Measurements from ENCODE around the gene RBM12.
A peak's percentile ranks its signal among the peaks of the same experiment; 100 is the strongest.

RBM12 gene

DNA sequence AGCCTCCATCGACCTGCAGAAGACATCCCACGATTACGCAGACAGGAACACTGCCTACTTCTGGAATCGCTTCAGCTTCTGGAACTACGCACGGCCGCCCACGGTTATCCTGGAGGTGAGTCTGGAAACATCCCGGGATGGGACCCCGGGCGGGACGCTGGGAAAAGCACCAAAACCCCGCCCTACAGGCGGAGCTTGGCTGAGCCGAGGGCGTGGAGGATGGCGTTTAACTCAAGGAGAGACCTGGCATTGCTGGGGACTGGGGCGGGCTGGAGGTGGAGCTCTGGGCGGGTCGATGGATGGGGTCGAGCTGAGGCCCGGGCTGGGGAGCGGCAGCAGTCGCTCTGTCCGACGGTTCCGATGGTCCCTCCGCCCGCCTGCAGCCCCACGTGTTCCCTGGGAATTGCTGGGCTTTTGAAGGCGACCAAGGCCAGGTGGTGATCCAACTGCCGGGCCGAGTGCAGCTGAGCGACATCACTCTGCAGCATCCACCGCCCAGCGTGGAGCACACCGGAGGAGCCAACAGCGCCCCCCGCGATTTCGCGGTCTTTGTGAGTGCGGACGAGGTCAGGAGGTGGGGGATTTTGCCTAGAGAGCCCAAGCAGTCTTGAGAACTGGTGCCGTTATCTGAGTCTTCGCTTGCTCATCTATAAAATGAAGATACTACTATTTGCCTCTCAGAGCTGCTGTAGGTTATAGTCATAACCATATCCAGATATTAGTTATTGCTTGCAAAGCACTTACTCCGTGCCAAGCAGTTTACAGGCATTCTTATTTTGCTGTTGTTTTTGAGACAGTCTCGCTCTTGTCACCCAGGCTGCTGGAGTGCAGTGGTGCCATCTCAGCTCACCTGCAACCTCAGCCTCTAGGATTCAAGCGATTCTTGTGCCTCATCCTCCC lies 45.3 kb downstream of the RBM12 start:
- CTCF ChIA-PET, result interaction anchor here (0.7 to 2.4 kb wide), 13 partner anchors 8 to 346 kb away, joined by 3 to 7 read pairs (median 3); partner anchors contain the start of genes CPNE1, RBM12 and SCAND1
- POLR2A ChIA-PET, result interaction anchor here (0.9 to 6.1 kb wide), 6 partner anchors 8 to 123 kb away, joined by 3 to 44 read pairs (median 6); partner anchors contain the start of genes CPNE1, RBM12 and RBM39
- peak; percentile 75 for DNase-seq (ENCODE audit: extremely low spot score)
- TF ChIP-seq HDGF (IDR thresholded peaks at IDR 0.05; ENCODE audit: borderline replicate concordance) (peak; percentile 62; the same call in 1 of the 2 replicates), L3MBTL2 (conservative IDR thresholded peaks at IDR 0.05) (peak; percentile 89), SP1 (IDR thresholded peaks at IDR 0.05) (no peak), ARNT (IDR thresholded peaks at IDR 0.05) (peak; percentile 30; the same call in 1 of the 2 replicates)

GRCh38 chr20:35618263-35619131 lies 46.2 kb downstream of the RBM12 start:
- DNase-seq (ENCODE audit: extremely low spot score), result no peak
- POLR2A ChIA-PET, result interaction anchor here (0.5 to 6.1 kb wide), 7 partner anchors 9 to 1278 kb away, joined by 3 to 44 read pairs (median 5); partner anchors contain the start of genes CPNE1, RBM12 and RBM39
- CTCF ChIA-PET, result interaction anchor here (0.7 to 2.4 kb wide), 11 partner anchors 9 to 347 kb away, joined by 3 to 7 read pairs (median 3); partner anchors contain the start of genes CPNE1 and RBM12

DNA sequence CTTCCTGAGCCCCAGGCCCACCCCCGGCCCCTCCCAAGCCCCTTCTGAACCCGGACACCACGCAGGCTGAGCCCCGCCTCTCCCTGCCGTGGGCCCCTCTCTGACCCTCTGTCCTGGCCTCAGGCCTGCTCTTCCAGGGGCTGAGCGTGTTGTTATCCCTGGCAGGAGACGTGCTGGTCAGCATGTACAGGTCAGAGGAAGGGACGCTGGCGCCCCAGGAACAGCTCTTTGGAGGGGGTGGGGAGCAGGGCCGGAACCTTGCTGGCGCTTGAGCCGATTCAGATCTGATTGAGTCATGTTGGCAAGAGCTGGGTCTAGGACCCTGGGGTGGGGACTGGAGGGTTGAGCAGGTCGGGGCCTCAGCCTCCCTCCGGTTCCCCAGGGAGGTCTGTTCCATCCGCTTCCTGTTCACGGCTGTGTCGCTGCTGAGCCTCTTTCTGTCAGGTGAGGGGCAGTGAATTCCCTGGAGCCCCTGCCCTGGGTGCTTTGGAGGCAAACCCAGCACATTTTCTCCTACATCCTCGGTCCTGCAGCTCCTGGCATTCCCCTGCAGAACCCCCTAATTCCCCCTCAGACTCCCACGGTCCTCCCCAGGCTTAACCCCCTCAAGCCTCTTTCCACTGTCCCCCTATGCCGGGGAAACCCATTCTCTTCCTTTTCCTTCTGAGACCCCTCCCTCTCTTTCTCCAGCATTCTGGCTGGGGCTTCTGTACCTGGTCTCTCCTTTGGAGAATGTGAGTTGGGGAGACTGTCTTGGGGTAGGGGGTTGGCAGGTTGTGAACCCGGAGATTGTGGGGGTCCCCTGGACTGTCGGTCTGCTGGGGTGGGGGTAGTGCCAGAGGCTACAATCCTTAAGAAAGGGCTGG lies 47.1 kb downstream of the RBM12 start:
- CTCF ChIA-PET, result interaction anchor here (0.9 to 1.2 kb wide), 3 partner anchors 13 to 338 kb away, joined by 3 to 4 read pairs (median 4); partner anchors contain the start of genes CPNE1 and RBM12
- TF ChIP-seq CTBP1 (IDR thresholded peaks at IDR 0.05; ENCODE audit: borderline replicate concordance), result no peak
- no peak for TF ChIP-seq FOXK2 (IDR thresholded peaks at IDR 0.05)
- TF ChIP-seq TARDBP (IDR thresholded peaks at IDR 0.05), result no peak
- TF ChIP-seq ZNF384 (IDR thresholded peaks at IDR 0.05), result no peak
- no peak for TF ChIP-seq SP1 (IDR thresholded peaks at IDR 0.05)
- TF ChIP-seq NFRKB (IDR thresholded peaks at IDR 0.05), result no peak
- TF ChIP-seq HDGF (IDR thresholded peaks at IDR 0.05; ENCODE audit: borderline replicate concordance), result no peak
- no peak for TF ChIP-seq LEF1 (IDR thresholded peaks at IDR 0.05; ENCODE audit: borderline replicate concordance)
- TF ChIP-seq BHLHE40 (IDR thresholded peaks at IDR 0.05; ENCODE audit: borderline replicate concordance), result no peak
- POLR2A ChIA-PET, result interaction anchor here (1.3 to 6.1 kb wide), 3 partner anchors 47 to 337 kb away, joined by 5 to 44 read pairs (median 22); partner anchors contain the start of genes CPNE1, ERGIC3, RBM12 and SCAND1
- DNase-seq (ENCODE audit: extremely low spot score), result peak; percentile 60

More at GRCh38 chr20:35618263-35619131, 46.2 kb downstream of the RBM12 start:
- no peak for TF ChIP-seq SUZ12 (IDR thresholded peaks at IDR 0.05)

- CTCF ChIA-PET, result interaction anchor here (0.5 to 1.1 kb wide), 4 partner anchors 12 to 266 kb away, joined by 3 read pairs; no protein-coding TSS in a partner anchor
- peak; percentile 75 for DNase-seq (ENCODE audit: extremely low spot score)
- TF ChIP-seq ZNF384 (IDR thresholded peaks at IDR 0.05) (peak; percentile 98), CTBP1 (IDR thresholded peaks at IDR 0.05; ENCODE audit: borderline replicate concordance) (no peak), FOXA1 (IDR thresholded peaks at IDR 0.05) (no peak), LEF1 (IDR thresholded peaks at IDR 0.05; ENCODE audit: borderline replicate concordance) (no peak), BHLHE40 (IDR thresholded peaks at IDR 0.05; ENCODE audit: borderline replicate concordance) (no peak), NFRKB (IDR thresholded peaks at IDR 0.05) (no peak), HDGF (IDR thresholded peaks at IDR 0.05; ENCODE audit: borderline replicate concordance) (no peak), L3MBTL2 (conservative IDR thresholded peaks at IDR 0.05) (peak; percentile 37), FOXK2 (IDR thresholded peaks at IDR 0.05) (no peak)
- POLR2A ChIA-PET, result interaction anchor here (0.7 to 6.1 kb wide), 6 partner anchors 20 to 338 kb away, joined by 3 to 44 read pairs (median 6); partner anchors contain the start of genes CPNE1, ERGIC3, RBM12 and SCAND1
Observed at GRCh38 chr20:35616465-35617396, 48.0 kb downstream of the RBM12 start.

- TF ChIP-seq ELF4 (IDR thresholded peaks at IDR 0.05) (no peak), NFRKB (IDR thresholded peaks at IDR 0.05) (no peak), BHLHE40 (IDR thresholded peaks at IDR 0.05; ENCODE audit: borderline replicate concordance) (no peak), FOXK2 (IDR thresholded peaks at IDR 0.05) (no peak), ZNF384 (IDR thresholded peaks at IDR 0.05) (no peak), L3MBTL2 (conservative IDR thresholded peaks at IDR 0.05) (peak; percentile 97), HDGF (IDR thresholded peaks at IDR 0.05; ENCODE audit: borderline replicate concordance) (no peak), ARNT (IDR thresholded peaks at IDR 0.05) (no peak), SP1 (IDR thresholded peaks at IDR 0.05) (no peak), TARDBP (IDR thresholded peaks at IDR 0.05) (peak; percentile 86)
- peak; percentile 99 for DNase-seq (ENCODE audit: extremely low spot score)
- POLR2A ChIA-PET, result interaction anchor here (0.7 to 6.1 kb wide), 10 partner anchors 11 to 1238 kb away, joined by 3 to 44 read pairs (median 4); partner anchors contain the start of genes CPNE1, ERGIC3, RBM12 and SCAND1
- CTCF ChIA-PET, result interaction anchor here (0.5 to 1.1 kb wide), 3 partner anchors 11 to 267 kb away, joined by 3 read pairs; no protein-coding TSS in a partner anchor
Observed at GRCh38 chr20:35615667-35616464, 48.8 kb downstream of the RBM12 start, which contains the start of gene SPAG4. Gene SPAG4 (plus strand): TSS chr20:35615829. CDS start chr20:35616004, 175 bp downstream.
